GM18951 (cell line): ENCODE data around the gene GPR39.

Experiments used
- POLR2A ChIP-seq: IDR thresholded peaks from 4 replicates; pipeline ENCODE4 v1.6.1; 2011; ENCODE audit warnings: mild to moderate bottlenecking; ENCODE audit not compliant: insufficient read length, insufficient read depth; ENCODE audit errors: extremely low read depth
- in situ Hi-C: fragments of 300-500 bp; cut with MboI; formaldehyde crosslinking; loops from one replicate; pipeline ENCODE4 v1.12.0; 2022; ENCODE audit warnings: low sequenced_read_pairs, mixed read lengths, inconsistent platforms; ENCODE audit not compliant: unreplicated experiment

Gene GPR39

DNA sequence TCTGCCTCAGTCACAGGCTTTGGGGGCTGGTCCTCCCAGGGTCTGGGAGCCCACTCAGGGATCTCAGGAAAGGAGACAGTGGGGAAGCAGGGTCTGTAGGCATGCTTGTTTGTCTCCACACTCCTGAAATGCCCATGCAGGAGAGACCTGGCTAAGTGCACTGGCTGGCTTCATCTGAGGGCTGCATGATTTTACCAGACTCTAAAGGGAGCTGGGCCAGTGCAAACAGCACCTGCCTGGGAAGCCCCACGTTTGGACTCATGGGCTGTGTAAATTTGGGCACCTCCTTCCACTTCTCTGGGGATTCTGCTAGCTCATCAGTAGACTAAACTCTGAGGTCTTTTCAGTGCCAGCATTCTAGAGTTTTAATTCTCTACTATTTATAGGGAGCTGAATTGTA is 219.7 kb downstream of the GPR39 start:
- no peak for TF ChIP-seq POLR2A
- in situ Hi-C loops: no loop called here

GRCh38 chr2:132638313-132639040 is 221.9 kb downstream of the GPR39 start:
- no peak for TF ChIP-seq POLR2A
- in situ Hi-C loops: no loop called here

DNA sequence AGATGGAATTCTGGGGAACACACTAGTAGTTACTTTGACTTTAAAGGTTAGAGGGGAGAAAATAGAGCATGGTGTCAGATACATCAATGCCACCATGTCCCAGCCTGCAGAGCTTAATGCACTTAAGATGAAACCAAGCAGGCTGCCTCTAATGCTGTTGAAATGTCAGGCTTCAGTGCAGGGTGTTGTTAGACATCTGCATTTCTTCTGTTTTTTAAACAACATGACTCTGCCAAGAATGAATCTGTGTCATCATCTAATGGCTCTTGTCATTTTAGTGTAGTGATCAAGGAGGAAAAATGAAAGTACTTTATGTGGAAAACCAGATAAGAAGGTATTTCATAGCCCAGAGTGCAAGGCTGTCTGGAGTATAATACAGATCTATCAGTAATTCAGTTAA is 223.5 kb downstream of the GPR39 start:
- in situ Hi-C loops: no loop called here
- TF ChIP-seq POLR2A: no peak

- TF ChIP-seq POLR2A: no peak
- in situ Hi-C loops: no loop called here
Observed at GRCh38 chr2:132641819-132642218, 225.2 kb downstream of the GPR39 start.

- in situ Hi-C loops: no loop called here
Observed at GRCh38 chr2:132642415-132642814, 225.8 kb downstream of the GPR39 start.

GRCh38 chr2:132645176-132645575 is 228.6 kb downstream of the GPR39 start:
- in situ Hi-C loops: no loop called here
- TF ChIP-seq POLR2A: no peak

More at GRCh38 chr2:132642415-132642814, 225.8 kb downstream of the GPR39 start:
- TF ChIP-seq POLR2A: no peak

- in situ Hi-C loops: no loop called here
- TF ChIP-seq POLR2A: no peak
Observed at GRCh38 chr2:132645722-132646539, 229.3 kb downstream of the GPR39 start.

DNA sequence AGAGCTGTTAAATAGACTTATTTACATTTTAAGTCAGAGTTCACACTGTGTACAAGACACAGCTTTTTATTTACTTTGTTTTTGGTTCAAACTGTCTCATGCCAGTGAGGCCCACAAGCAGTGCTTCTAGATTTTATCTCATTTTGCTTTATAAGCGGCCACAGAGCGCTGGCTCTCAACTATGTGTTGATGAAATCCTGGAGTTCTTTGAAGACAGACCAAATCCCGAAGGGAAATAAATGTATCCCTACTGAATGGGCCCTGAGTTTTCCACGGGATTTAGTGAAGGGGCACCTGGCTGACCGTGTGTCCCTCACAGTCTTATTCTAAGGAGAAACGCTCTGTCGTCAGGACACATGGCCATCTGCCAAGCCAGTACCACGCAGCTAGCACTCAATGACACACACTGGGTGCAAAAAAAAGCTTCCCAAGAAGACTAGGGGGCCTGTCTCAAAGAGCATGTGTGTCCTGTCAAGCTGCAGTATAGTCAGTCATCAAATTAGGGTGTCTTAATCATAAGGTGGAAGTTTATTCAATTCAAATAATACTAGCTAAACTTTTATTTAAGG is 230.0 kb downstream of the GPR39 start:
- in situ Hi-C loops: no loop called here
- no peak for TF ChIP-seq POLR2A

GRCh38 chr2:132651115-132652045 is 234.8 kb downstream of the GPR39 start:
- in situ Hi-C loops: no loop called here

GRCh38 chr2:132652474-132652873 is 235.9 kb downstream of the GPR39 start:
- in situ Hi-C loops: no loop called here
- TF ChIP-seq POLR2A: no peak

More at GRCh38 chr2:132651115-132652045, 234.8 kb downstream of the GPR39 start:
- no peak for TF ChIP-seq POLR2A

GRCh38 chr2:132654335-132654734 is 237.7 kb downstream of the GPR39 start:
- TF ChIP-seq POLR2A: no peak
- in situ Hi-C loops: no loop called here

DNA sequence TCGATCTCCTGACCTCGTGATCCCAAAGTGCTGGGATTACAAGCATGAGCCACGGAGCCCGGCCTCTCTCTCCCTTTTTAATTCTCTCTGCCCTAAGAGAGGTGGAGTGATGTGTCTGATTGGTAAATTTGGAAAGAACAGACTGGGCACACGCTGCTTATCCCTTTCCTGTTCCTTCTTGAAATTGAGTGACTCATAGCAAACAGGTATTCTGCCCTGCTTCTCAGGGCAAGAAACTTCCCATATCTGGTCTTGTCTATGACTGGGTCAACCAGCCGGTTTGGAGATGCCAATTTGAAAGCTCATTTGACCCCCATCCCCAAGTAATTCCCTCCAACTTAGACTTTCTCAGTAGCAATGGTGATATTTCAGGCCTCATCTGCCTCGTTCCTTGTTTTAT is 238.4 kb downstream of the GPR39 start:
- in situ Hi-C loops: no loop called here
- TF ChIP-seq POLR2A: no peak

DNA sequence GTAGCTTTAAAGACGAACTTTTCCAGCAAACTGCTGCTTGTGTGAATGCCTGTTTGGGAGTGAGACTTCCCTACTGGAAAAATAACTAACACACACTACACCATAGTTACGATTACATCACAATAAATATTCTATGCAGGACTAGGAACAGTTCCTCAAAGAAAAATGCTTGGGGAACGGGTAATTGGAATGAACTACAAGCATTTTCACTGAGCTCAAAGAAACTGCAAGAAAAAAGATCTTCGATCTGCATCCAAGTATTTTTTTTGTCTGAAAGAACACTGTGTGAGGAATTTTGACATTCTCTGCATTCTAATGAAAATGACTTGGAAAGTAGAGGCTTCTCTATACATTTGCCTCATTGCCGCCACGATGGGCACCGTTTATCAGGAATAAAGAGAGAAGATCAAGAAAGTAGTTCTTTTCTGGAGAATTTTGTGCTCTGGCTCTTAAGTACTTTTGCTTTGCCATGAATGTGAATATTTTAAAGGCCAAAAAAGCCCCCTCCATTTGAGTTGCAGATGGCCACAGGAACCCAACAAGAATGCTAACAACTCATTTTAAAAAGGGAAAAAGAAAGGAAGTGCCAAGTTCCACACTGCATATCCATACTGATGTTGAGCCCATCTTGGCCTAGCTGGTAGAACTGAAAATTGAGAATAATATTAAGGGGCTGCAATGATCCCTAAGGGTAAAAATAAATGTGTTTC is 239.8 kb downstream of the GPR39 start:
- in situ Hi-C loops: no loop called here
- TF ChIP-seq POLR2A: no peak
